K562 (cell line): ENCODE measurements around the gene CCSER2. TPM values are rescaled to one million over a fixed set of nuclear protein-coding genes. Genes with fewer than 3 reads are reported as not detected.

Experiments
- ARHGAP35 ChIP-seq: fragments of 450-650 bp; IDR thresholded peaks from 2 replicates; pipeline ENCODE4 v1.6.1; 2018; ENCODE audit not compliant: partially characterized antibody
- ARID3A ChIP-seq: IDR thresholded peaks from 2 replicates; pipeline ENCODE4 v1.6.1; 2012; ENCODE audit warnings: low read depth, low read length, improper control_type of control experiment, borderline replicate concordance
- BRD4 ChIP-seq: fragments of 200-600 bp; sonication (generic); IDR thresholded peaks from 2 replicates; pipeline ENCODE4 v1.6.1; 2017; ENCODE audit warnings: inconsistent platforms
- CBX1 ChIP-seq: sonication (generic); IDR thresholded peaks from 2 replicates; pipeline ENCODE4 v1.6.1; 2016; ENCODE audit warnings: antibody characterized with exemption, low read depth, mild to moderate bottlenecking
- CCNT2 ChIP-seq: IDR thresholded peaks from 2 replicates; pipeline ENCODE4 v1.6.1; 2011; ENCODE audit warnings: borderline replicate concordance, low read depth, mild to moderate bottlenecking, moderate library complexity, mixed read lengths, low read length; ENCODE audit not compliant: insufficient read length; ENCODE audit errors: extremely low read depth
- CHD4 ChIP-seq: fragments of 200-600 bp; sonication (generic); IDR thresholded peaks from 3 replicates; pipeline ENCODE4 v1.6.1; 2012; ENCODE audit warnings: low read depth, mild to moderate bottlenecking, mixed read lengths, low read length, inconsistent platforms; ENCODE audit not compliant: insufficient read depth, insufficient replicate concordance, poor library complexity, severe bottlenecking
- E2F5 ChIP-seq: sonication (generic); formaldehyde crosslinking; IDR thresholded peaks from 2 replicates; pipeline ENCODE4 v1.8.0; 2022; ENCODE audit warnings: mild to moderate bottlenecking, missing genetic modification reagents
- ELF4 ChIP-seq: fragments of 450-650 bp; formaldehyde crosslinking; IDR thresholded peaks from 2 replicates; pipeline ENCODE4 v1.4.0; 2022; ENCODE audit warnings: missing genetic modification characterization
- EWSR1 ChIP-seq: fragments of 450-650 bp; IDR thresholded peaks from 2 replicates; pipeline ENCODE4 v1.6.1; 2018; ENCODE audit warnings: borderline replicate concordance, mild to moderate bottlenecking, low read depth, moderate library complexity; ENCODE audit not compliant: partially characterized antibody
- GATAD2B ChIP-seq: fragments of 450-650 bp; IDR thresholded peaks from 2 replicates; pipeline ENCODE4 v1.6.1; 2017; ENCODE audit warnings: mild to moderate bottlenecking, borderline replicate concordance
- KAT8 ChIP-seq: fragments of 450-650 bp; IDR thresholded peaks from 2 replicates; pipeline ENCODE4 v1.6.1; 2016; ENCODE audit warnings: low read depth, mild to moderate bottlenecking
- NFYB ChIP-seq: IDR thresholded peaks from 2 replicates; pipeline ENCODE4 v1.6.1; 2011; ENCODE audit warnings: mild to moderate bottlenecking, moderate library complexity; ENCODE audit not compliant: insufficient read length; ENCODE audit errors: extremely low read depth
- RAD21 ChIP-seq, 2 experiments: fragments of 250-450 bp in 1 of 2; fragments of 450-650 bp in 1 of 2; sonication (Bioruptor Pico) in 1 of 2; formaldehyde crosslinking in 1 of 2; IDR thresholded peaks in 1 of 2; conservative IDR thresholded peaks in 1 of 2; 2 replicates each; pipeline versions ENCODE4 v1.4.0 to v1.8.0; 2020 to 2022; ENCODE audit warnings: mild to moderate bottlenecking in 2 of 2, moderate library complexity in 1 of 2
- RAD51 ChIP-seq: fragments of 450-650 bp; IDR thresholded peaks from 2 replicates; pipeline ENCODE4 v1.7.1; 2016; ENCODE audit warnings: low read depth, mild to moderate bottlenecking, borderline replicate concordance
- SNRNP70 ChIP-seq: fragments of 200-400 bp; formaldehyde crosslinking; optimal IDR thresholded peaks from 2 replicates; pipeline ENCODE3; 2017; ENCODE audit warnings: low read depth, low read length
- SOX6 ChIP-seq: fragments of 450-650 bp; IDR thresholded peaks from 2 replicates; pipeline ENCODE4 v1.6.1; 2014; ENCODE audit warnings: mild to moderate bottlenecking
- SRF ChIP-seq, 2 experiments: fragments of 250-450, 450-650 bp in 1 of 2; sonication (Bioruptor Pico) in 1 of 2; sonication (generic) in 1 of 2; formaldehyde crosslinking; IDR thresholded peaks; 2 replicates each; pipeline versions ENCODE4 v1.5.0 to v1.5.1; 2020 to 2022; ENCODE audit warnings: mild to moderate bottlenecking in 1 of 2, missing genetic modification reagents in 1 of 2
- SRSF9 ChIP-seq: fragments of 200-400 bp; formaldehyde crosslinking; IDR thresholded peaks from 2 replicates; pipeline ENCODE4 v1.6.1; 2017; ENCODE audit warnings: low read depth, low read length, borderline replicate concordance
- TFAP4 ChIP-seq: sonication (generic); formaldehyde crosslinking; IDR thresholded peaks from 2 replicates; pipeline ENCODE4 v1.8.0; 2022; ENCODE audit warnings: missing genetic modification reagents, mild to moderate bottlenecking, moderate library complexity, borderline replicate concordance
- THAP7 ChIP-seq: fragments of 250-450 bp; sonication (Bioruptor Pico); IDR thresholded peaks from 2 replicates; pipeline ENCODE4 v1.5.0; 2021
- ZKSCAN8 ChIP-seq: fragments of 200-800 bp; sonication (Bioruptor generic); IDR thresholded peaks from 2 replicates; pipeline ENCODE4 v1.6.1; 2016; ENCODE audit warnings: missing genetic modification characterization, missing compliant biosample characterization
- ZNF280A ChIP-seq: fragments of 450-650 bp; IDR thresholded peaks from 2 replicates; pipeline ENCODE4 v1.6.1; 2018; ENCODE audit warnings: mild to moderate bottlenecking, low read depth; ENCODE audit not compliant: partially characterized antibody
- ZNF551 ChIP-seq: fragments of 250-450 bp; sonication (Bioruptor Pico); IDR thresholded peaks from 2 replicates; pipeline ENCODE4 v1.5.0; 2021; ENCODE audit warnings: mild to moderate bottlenecking, moderate library complexity
- ZSCAN29 ChIP-seq: fragments of 450-650 bp; IDR thresholded peaks from 2 replicates; pipeline ENCODE4 v1.6.1; 2017
- polyA plus RNA-seq, 8 experiments: library from polyadenylated mRNA; depleted of rRNA in 4 of 8; stranded (reverse) in 5 of 8; unstranded in 3 of 8; fragments of >200 nt; fragmentation: Nextera tagmentation in 2 of 8; fragmentation: Illumina TruSeq in 1 of 8; extraction: Ambion mirVana in 2 of 8; extraction: Trizol in 1 of 8; gene quantifications; 2 replicates each; pipeline versions ENCODE4 v1.2.1 to v1.2.3, GENCODE V29; 2011 to 2014; ENCODE audit warnings: inconsistent platforms in 1 of 8, missing spikeins in 1 of 8
- total RNA-seq, 7 experiments: library from RNA; depleted of rRNA in 6 of 7; stranded (reverse); fragments of >200 nt in 6 of 7; fragmentation: Illumina TruSeq in 2 of 7; extraction: Trizol in 2 of 7; gene quantifications; 2 replicates each; pipeline versions ENCODE4 v1.2.1 to v1.2.3, GENCODE V29; 2011 to 2021; ENCODE audit warnings: low replicate concordance in 1 of 7

The CCSER2 gene
- total and polyA plus RNA-seq, 9 of the 15 experiments (the other 6 are each of a cell fraction or from before 2014, with no cell fraction given): 2.7 to 15.1 (median 9.7) TPM

GRCh38 chr10:84375011-84375410 lies 46.6 kb downstream of the CCSER2 start (continued):
- no peak for TF ChIP-seq THAP7 (CRISPR knock-in tag)
- TF ChIP-seq ZNF280A: no peak
- 0 out of 2 replicates have a peak, but pooled peaks have one; percentile 37 for TF ChIP-seq ARID3A
- TF ChIP-seq BRD4: no peak
- no peak for TF ChIP-seq SNRNP70
- no peak for TF ChIP-seq ARHGAP35
- no peak for TF ChIP-seq ZSCAN29
- TF ChIP-seq CBX1: no peak
- TF ChIP-seq SOX6: peak; percentile 39; the same call in 1 of the 2 replicates
- no peak for TF ChIP-seq ZNF551
- no peak for TF ChIP-seq SRF (CRISPR knock-in tag; IDR thresholded peaks at IDR 0.05)
- no peak for TF ChIP-seq ELF4
- no peak for TF ChIP-seq RAD51
- no peak for TF ChIP-seq TFAP4
- TF ChIP-seq CCNT2: no peak
- no peak for TF ChIP-seq GATAD2B
- no peak for TF ChIP-seq E2F5 (CRISPR knock-in tag)
- no peak for TF ChIP-seq ZKSCAN8 (CRISPR knock-in tag)
- no peak for TF ChIP-seq CHD4
- TF ChIP-seq NFYB: no peak
- peak; percentile 96 for TF ChIP-seq RAD21 (CRISPR knock-in tag; conservative IDR thresholded peaks at IDR 0.05 in 1 of 2, IDR thresholded peaks at IDR 0.05 in 1 of 2)
- no peak for TF ChIP-seq SRSF9
- TF ChIP-seq KAT8: no peak
- TF ChIP-seq EWSR1: no peak
